Stimulated activated CD8-positive, alpha-beta memory T cell treated with anti-CD3 and anti-CD28 coated beads, Interleukin-4, amount 100 ng/mL, for 24 hours (primary cell): ENCODE measurements around the gene OCIAD1.
"Not testable (repeated sequence)": the region's sequence is repeated elsewhere in the genome, so short reads cannot be mapped to it uniquely, and the experiment has no call there.

Experiments
- DNase-seq: peaks from one replicate; pipeline ENCODE4 v3.0.0-alpha.2; 2020; ENCODE audit warnings: low read depth

Gene OCIAD1

GRCh38 chr4:48816971-48817370, 13.9 kb upstream of the OCIAD1 start:
- no peak for DNase-seq

- DNase-seq, result not testable (repeated sequence)
Measured at GRCh38 chr4:48821431-48821830, 9.5 kb upstream of the OCIAD1 start.

GRCh38 chr4:48827622-48828021, 3.3 kb upstream of the OCIAD1 start:
- no peak for DNase-seq

GRCh38 chr4:48831532-48832030, 693 bp downstream of the OCIAD1 start:
- no peak for DNase-seq

- DNase-seq, result no peak
Measured at GRCh38 chr4:48832571-48832970, 1.7 kb downstream of the OCIAD1 start.

- DNase-seq, result no peak
Measured at GRCh38 chr4:48836658-48837057, 5.8 kb downstream of the OCIAD1 start.

- no peak for DNase-seq
Measured at GRCh38 chr4:48841045-48841827, 10.3 kb downstream of the OCIAD1 start.

GRCh38 chr4:48844843-48845242, 14.0 kb downstream of the OCIAD1 start:
- DNase-seq, result no peak

- not testable (repeated sequence) for DNase-seq
Measured at GRCh38 chr4:48848799-48849198, 17.9 kb downstream of the OCIAD1 start.

GRCh38 chr4:48851651-48852050, 20.8 kb downstream of the OCIAD1 start:
- no peak for DNase-seq

GRCh38 chr4:48853604-48854394, 22.9 kb downstream of the OCIAD1 start:
- no peak for DNase-seq

- DNase-seq, result no peak
Measured at GRCh38 chr4:48854395-48854683, 23.5 kb downstream of the OCIAD1 start.

GRCh38 chr4:48854982-48855381, 24.1 kb downstream of the OCIAD1 start:
- DNase-seq, result no peak

GRCh38 chr4:48858130-48858529, 27.2 kb downstream of the OCIAD1 start:
- DNase-seq, result no peak

GRCh38 chr4:48862038-48862437, 31.1 kb downstream of the OCIAD1 start:
- DNase-seq, result no peak

- no peak for DNase-seq
Measured at GRCh38 chr4:48862661-48863060, 31.8 kb downstream of the OCIAD1 start.

GRCh38 chr4:48863728-48864127, 32.8 kb downstream of the OCIAD1 start:
- no peak for DNase-seq

GRCh38 chr4:48864696-48865095, 33.8 kb downstream of the OCIAD1 start:
- DNase-seq, result not testable (repeated sequence)

- DNase-seq, result no peak
Measured at GRCh38 chr4:48877827-48878535, 47.1 kb downstream of the OCIAD1 start.

- no peak for DNase-seq
Measured at GRCh38 chr4:48879561-48880442, 48.9 kb downstream of the OCIAD1 start.

- DNase-seq, result not testable (repeated sequence)
Measured at GRCh38 chr4:48881646-48882045, 50.8 kb downstream of the OCIAD1 start.

- DNase-seq, result not testable (repeated sequence)
Measured at GRCh38 chr4:48889750-48890149, 58.9 kb downstream of the OCIAD1 start.
